ENCODE results near the gene SERPIND1.

SERPIND1 gene

GRCh38 chr22:20783300-20783673 is 9.4 kb downstream of the SERPIND1 start:
- H3K36me3 ChIP-seq, result peaks cover 19 to 73% (median 38%) of the 10 kb centered on the region in 3 donors
- no peaks in the 10 kb centered on the region for H3K27me3 ChIP-seq
- no peak overlapping the region for H3K4me3 ChIP-seq
- no peak for TF ChIP-seq CTCF (IDR thresholded peaks at IDR 0.05)
- H3K4me1 ChIP-seq, result no peaks in the 10 kb centered on the region
- intact Hi-C loops (cut with DNase I; ENCODE audit: low total_unique reads), result no loop called here
- no peaks in the 10 kb centered on the region for H3K9me3 ChIP-seq
- no peak overlapping the region for H3K27ac ChIP-seq
- DNase-seq, result no peak

DNA sequence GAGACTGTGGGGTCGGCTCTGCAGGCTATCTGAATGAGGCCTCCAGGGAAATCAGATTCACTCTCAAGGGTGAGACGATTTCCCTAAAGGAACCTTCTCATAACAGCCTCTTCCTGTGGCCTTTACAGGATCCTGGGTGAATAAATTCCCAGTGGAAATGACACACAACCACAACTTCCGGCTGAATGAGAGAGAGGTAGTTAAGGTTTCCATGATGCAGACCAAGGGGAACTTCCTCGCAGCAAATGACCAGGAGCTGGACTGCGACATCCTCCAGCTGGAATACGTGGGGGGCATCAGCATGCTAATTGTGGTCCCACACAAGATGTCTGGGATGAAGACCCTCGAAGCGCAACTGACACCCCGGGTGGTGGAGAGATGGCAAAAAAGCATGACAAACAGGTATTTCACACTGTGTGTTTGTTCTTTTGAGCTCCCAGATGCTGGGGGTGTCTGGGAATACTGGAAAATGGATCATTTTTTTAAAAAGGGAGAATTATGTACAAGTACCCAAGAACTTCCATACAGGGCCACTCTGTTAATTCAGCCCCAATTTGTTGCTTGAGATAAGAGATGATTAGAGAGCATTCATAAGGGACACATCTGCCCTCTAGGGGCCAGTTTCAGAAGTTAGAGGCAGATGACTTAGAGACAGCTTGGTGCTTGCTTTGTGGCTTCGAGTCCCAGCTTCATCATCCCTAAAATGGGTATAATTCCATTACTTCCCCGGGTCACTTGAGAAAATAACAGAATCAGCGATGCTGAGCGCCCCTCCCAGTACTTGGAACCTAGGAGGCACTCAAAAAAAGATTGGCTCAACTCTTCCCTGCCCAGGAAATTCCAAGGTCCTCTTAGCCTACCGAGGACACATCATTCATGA is 10.2 kb downstream of the SERPIND1 start:
- DNase-seq, result peak in 1 of 2 donors; percentile 36
- no peak overlapping the region for H3K27ac ChIP-seq

GRCh38 chr22:20785415-20785814 is 11.5 kb downstream of the SERPIND1 start:
- Histone ChIP-seq H3K27ac (no peak overlapping the region), H3K36me3 (peaks cover 23 to 62% (median 38%) of the 10 kb centered on the region in 3 donors), H3K9me3 (no peaks in the 10 kb centered on the region), H3K4me3 (no peak overlapping the region), H3K4me1 (no peaks in the 10 kb centered on the region), H3K27me3 (no peaks in the 10 kb centered on the region)
- no peak for TF ChIP-seq CTCF (IDR thresholded peaks at IDR 0.05)
- no peak for DNase-seq
- intact Hi-C loops (cut with DNase I; ENCODE audit: low total_unique reads), result no loop called here

More for the DNA sequence above, 10.2 kb downstream of the SERPIND1 start:
- TF ChIP-seq CTCF (IDR thresholded peaks at IDR 0.05), result peak; percentile 23 to 47
- peaks cover 24 to 73% (median 41%) of the 10 kb centered on the region in 3 donors for H3K36me3 ChIP-seq
- intact Hi-C loops (cut with DNase I; ENCODE audit: low total_unique reads), result no loop called here
- H3K4me3 ChIP-seq, result no peak overlapping the region
- no peaks in the 10 kb centered on the region for H3K4me1 ChIP-seq
- no peaks in the 10 kb centered on the region for H3K27me3 ChIP-seq
- H3K9me3 ChIP-seq, result no peaks in the 10 kb centered on the region

DNA sequence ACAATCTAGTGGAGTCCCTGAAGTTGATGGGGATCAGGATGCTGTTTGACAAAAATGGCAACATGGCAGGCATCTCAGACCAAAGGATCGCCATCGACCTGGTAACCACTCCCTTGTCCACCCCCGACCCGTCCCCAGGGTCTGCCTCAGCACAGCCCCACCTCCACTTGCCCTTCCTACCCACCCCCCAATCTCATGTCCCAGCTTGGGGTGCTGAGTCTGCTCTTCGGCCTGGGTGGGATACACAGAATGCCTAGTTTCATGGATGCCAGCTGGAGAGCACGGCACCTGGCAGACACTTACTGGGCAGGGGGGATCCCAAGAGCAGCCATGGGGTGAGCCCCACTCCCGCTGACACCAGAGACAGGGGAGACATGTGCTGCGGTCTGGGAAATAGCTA is 12.1 kb downstream of the SERPIND1 start:
- intact Hi-C loops (cut with DNase I; ENCODE audit: low total_unique reads), result no loop called here
- Histone ChIP-seq H3K27ac (no peak overlapping the region), H3K27me3 (no peaks in the 10 kb centered on the region), H3K36me3 (peaks cover 23 to 63% (median 36%) of the 10 kb centered on the region in 3 donors), H3K4me1 (no peaks in the 10 kb centered on the region), H3K4me3 (no peak overlapping the region), H3K9me3 (no peaks in the 10 kb centered on the region)
- TF ChIP-seq CTCF (IDR thresholded peaks at IDR 0.05), result no peak
- DNase-seq, result no peak

GRCh38 chr22:20786536-20786979 is 12.6 kb downstream of the SERPIND1 start:
- no peaks in the 10 kb centered on the region for H3K9me3 ChIP-seq
- no peaks in the 10 kb centered on the region for H3K27me3 ChIP-seq
- H3K4me1 ChIP-seq, result no peaks in the 10 kb centered on the region
- H3K4me3 ChIP-seq, result no peak overlapping the region
- intact Hi-C loops (cut with DNase I; ENCODE audit: low total_unique reads), result no loop called here
- TF ChIP-seq CTCF (IDR thresholded peaks at IDR 0.05), result no peak
- peaks cover 23 to 63% (median 37%) of the 10 kb centered on the region in 3 donors for H3K36me3 ChIP-seq
- H3K27ac ChIP-seq, result no peak overlapping the region
- no peak for DNase-seq

Measured in tibial artery (tissue), 4 donors.